Lower leg skin (tissue), 4 donors: Measurements from ENCODE around the gene UVSSA. TPM values are rescaled to one million over a fixed set of nuclear protein-coding genes. Genes with fewer than 3 reads are reported as not detected.

Experiments
- DNase-seq, 2 donors: peaks; one replicate each; pipeline ENCODE4 v3.0.0-alpha.2; 2019; ENCODE audit warnings: low spot score in 2 of 2
- H3K4me3 ChIP-seq: fragments of 200-600 bp; sonication (generic); 2 replicates; pipeline ENCODE4 v1.5.1; 2017; ENCODE audit warnings: mild to moderate bottlenecking, low read depth; ENCODE audit not compliant: poor library complexity, severe bottlenecking
- CTCF ChIP-seq, 3 donors: fragments of 450-650 bp; IDR thresholded peaks; one replicate each; pipeline ENCODE4 v1.5.1; 2016; ENCODE audit warnings: antibody characterized with exemption in 3 of 3, mild to moderate bottlenecking in 3 of 3, moderate library complexity in 2 of 3
- POLR2A ChIP-seq, 2 donors: fragments of 450-650 bp; IDR thresholded peaks; one replicate each; pipeline ENCODE4 v1.6.1; 2016 to 2017; ENCODE audit warnings: antibody characterized with exemption in 2 of 2, mild to moderate bottlenecking in 1 of 2, moderate library complexity in 1 of 2
- WGBS, 2 donors: methylation state at CpG; one replicate each; pipeline ENCODE4 v1.1.5; 2018; 5-methylcytosine and 5-hydroxymethylcytosine counted together
- intact Hi-C: fragments of 100-400 bp; cut with DNase I; formaldehyde crosslinking; loops from one replicate; pipeline ENCODE4 v1.15.0; 2023; ENCODE audit warnings: low total_unique reads
- total RNA-seq, 4 donors: library from RNA; depleted of rRNA; stranded (reverse); fragments of >200 nt; gene quantifications; one replicate each; pipeline ENCODE4 v1.1.0, GENCODE V29; 2016

UVSSA gene
- total RNA-seq, 4 donors from 2014 or later, result 18.2 to 57.4 (median 25.7) TPM

GRCh38 chr4:1377606-1378261, 30.7 kb downstream of the UVSSA start:
- TF ChIP-seq POLR2A (IDR thresholded peaks at IDR 0.05), result no peak
- no peak for TF ChIP-seq CTCF (IDR thresholded peaks at IDR 0.05)
- peak in 1 of 2 donors; percentile 74 for DNase-seq
- no peak overlapping the region for H3K4me3 ChIP-seq
- intact Hi-C loops, result no loop called here
- 90 to 95% methylated on average over 14 to 15 of the region's 19 CpGs for WGBS, 2 donors

GRCh38 chr4:1378559-1379231, 31.7 kb downstream of the UVSSA start:
- no peak for TF ChIP-seq CTCF (IDR thresholded peaks at IDR 0.05)
- TF ChIP-seq POLR2A (IDR thresholded peaks at IDR 0.05), result no peak
- no peak overlapping the region for H3K4me3 ChIP-seq
- peak in 1 of 2 donors; percentile 81 for DNase-seq
- 92 to 93% methylated on average over 22 to 26 of the region's 30 CpGs for WGBS, 2 donors
- intact Hi-C loops, result no loop called here

GRCh38 chr4:1379351-1379781, 32.4 kb downstream of the UVSSA start:
- no peak for DNase-seq
- TF ChIP-seq POLR2A (IDR thresholded peaks at IDR 0.05), result no peak
- TF ChIP-seq CTCF (IDR thresholded peaks at IDR 0.05), result no peak
- WGBS, 2 donors, result 91 to 92% methylated on average over 24 to 25 of the region's 27 CpGs
- intact Hi-C loops, result no loop called here
- H3K4me3 ChIP-seq, result no peak overlapping the region

GRCh38 chr4:1379801-1380331, 32.9 kb downstream of the UVSSA start:
- WGBS, 2 donors, result 88 to 93% methylated on average over 14 to 22 of the region's 31 CpGs
- no peak overlapping the region for H3K4me3 ChIP-seq
- intact Hi-C loops, result no loop called here
- TF ChIP-seq POLR2A (IDR thresholded peaks at IDR 0.05), result no peak
- TF ChIP-seq CTCF (IDR thresholded peaks at IDR 0.05), result no peak
- DNase-seq, result peak in 1 of 2 donors; percentile 83

GRCh38 chr4:1380368-1381151, 33.6 kb downstream of the UVSSA start:
- intact Hi-C loops, result no loop called here
- 87 to 90% methylated on average over 28 to 29 of the region's 36 CpGs for WGBS, 2 donors
- DNase-seq, result peak in 1 of 2 donors; percentile 83
- TF ChIP-seq POLR2A (IDR thresholded peaks at IDR 0.05), result no peak
- TF ChIP-seq CTCF (IDR thresholded peaks at IDR 0.05), result no peak
- H3K4me3 ChIP-seq, result no peak overlapping the region
